GM19240 (cell line): Measurements from ENCODE around the gene GABRG2.

Experiments used
- DNase-seq: peaks from one replicate; pipeline ENCODE4 v3.0.0; 2011; ENCODE audit warnings: low spot score; ENCODE audit not compliant: insufficient read length

The GABRG2 gene

DNA sequence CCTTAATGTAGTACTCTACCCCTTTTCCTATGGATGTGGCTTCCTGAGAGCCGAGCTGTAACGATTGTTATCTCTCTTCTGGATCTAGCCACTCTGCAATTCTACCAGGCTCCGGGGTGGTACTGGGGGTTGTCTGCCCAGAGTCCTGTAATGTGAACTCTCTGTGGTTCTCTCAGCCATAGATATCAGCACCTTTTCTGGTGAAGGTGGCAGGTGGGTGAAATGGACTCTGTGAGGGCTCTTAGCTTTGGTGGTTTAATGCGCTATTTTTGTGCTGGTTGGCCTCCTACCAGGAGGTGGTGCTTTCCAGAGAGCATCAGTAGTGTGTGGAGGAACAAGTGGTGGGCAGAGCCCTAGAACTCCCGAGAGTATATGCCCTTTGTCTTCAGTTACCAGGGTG lies 122.1 kb downstream of the GABRG2 start:
- no peak for DNase-seq

DNA sequence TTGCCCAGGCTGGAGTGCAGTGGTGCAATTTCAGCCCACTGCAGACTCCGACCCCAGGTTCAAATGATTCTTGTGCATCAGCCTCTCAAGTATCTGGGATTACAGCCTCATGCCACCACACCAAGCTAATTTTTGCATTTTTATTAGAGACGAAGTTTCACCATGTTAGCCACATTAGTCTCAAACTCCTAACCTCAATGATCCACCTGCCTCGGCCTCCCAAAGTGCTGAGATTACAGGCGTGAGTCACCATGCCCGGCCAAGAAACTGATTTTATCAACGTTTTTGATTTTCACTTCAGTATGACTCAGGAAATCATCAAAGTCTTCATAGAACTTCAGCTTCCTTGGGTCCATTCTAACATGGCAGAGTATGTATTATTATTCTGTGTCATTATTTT lies 125.4 kb downstream of the GABRG2 start:
- no peak for DNase-seq

DNA sequence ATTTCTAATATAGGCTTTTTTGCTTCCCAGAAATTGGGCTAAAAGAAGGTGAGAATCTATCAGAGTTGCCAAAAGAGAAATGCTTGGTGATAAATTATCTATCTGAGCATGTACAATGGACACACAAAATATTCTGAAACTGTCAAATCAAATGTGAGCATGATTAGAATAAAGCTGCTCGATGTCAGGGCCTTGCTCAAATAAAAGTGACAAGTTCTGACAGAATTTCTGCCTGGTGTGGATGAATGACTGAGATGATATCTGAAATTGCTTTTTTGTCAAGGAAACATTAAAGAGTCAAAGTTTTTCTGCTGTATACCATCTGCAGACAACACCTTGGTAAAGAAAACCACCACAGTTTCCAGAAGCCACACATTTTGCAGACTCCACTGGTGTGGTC lies 128.8 kb downstream of the GABRG2 start:
- no peak for DNase-seq

DNA sequence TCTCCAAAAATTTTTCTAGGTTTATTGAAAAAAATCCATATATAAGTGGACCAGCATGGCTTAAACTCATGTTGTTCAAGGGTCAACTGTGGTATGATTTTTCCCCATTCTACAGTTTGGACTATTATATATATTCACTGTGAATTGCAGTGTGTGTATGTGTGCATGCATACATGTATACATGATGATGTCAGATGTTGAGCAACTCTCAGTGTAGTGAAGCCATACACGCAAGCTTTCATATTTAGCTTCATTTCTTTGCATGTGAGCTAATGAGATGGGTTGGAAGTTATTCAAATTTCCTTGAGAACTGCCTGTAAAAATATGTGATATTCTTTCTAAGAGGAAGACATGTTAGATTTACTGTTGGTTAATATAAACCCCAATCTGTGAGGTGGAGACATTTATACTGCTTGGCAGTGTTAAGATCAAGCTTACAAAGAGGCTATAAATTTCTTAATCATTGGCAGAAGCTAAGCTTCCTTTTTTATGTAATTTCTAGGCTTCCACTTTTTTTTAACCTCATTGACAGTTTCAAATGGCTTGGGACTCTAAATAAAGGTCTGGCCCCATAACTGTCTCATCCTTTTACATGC lies 134.8 kb downstream of the GABRG2 start:
- DNase-seq, result no peak
